ENCODE data around the gene RANBP2. TPM values are rescaled to one million over a fixed set of nuclear protein-coding genes. Genes with fewer than 3 reads are reported as not detected.
"Not testable (repeated sequence)": the region's sequence is repeated elsewhere in the genome, so short reads cannot be mapped to it uniquely, and the experiment has no call there.

Gene RANBP2
- total RNA-seq = 48.3 TPM
- long read RNA-seq, partial matches to known transcripts = 13 of 16 reads
- long read RNA-seq, other reads (novel, unspliced or antisense) = 3 of 16 reads

- ATAC-seq (peak; percentile 100), DNase-seq (peak; percentile 97)
- intact Hi-C loops (cut with micrococcal nuclease) = no loop called here
Measured at GRCh38 chr2:108719149-108720044, at the start of gene RANBP2. Gene RANBP2 (plus strand): TSS chr2:108719482. CDS start chr2:108719607, 125 bp downstream.

- ATAC-seq; DNase-seq; intact Hi-C loops (cut with micrococcal nuclease): not testable (repeated sequence)
Measured at GRCh38 chr2:108670282-108670681, 49.0 kb upstream of the RANBP2 start.

DNA sequence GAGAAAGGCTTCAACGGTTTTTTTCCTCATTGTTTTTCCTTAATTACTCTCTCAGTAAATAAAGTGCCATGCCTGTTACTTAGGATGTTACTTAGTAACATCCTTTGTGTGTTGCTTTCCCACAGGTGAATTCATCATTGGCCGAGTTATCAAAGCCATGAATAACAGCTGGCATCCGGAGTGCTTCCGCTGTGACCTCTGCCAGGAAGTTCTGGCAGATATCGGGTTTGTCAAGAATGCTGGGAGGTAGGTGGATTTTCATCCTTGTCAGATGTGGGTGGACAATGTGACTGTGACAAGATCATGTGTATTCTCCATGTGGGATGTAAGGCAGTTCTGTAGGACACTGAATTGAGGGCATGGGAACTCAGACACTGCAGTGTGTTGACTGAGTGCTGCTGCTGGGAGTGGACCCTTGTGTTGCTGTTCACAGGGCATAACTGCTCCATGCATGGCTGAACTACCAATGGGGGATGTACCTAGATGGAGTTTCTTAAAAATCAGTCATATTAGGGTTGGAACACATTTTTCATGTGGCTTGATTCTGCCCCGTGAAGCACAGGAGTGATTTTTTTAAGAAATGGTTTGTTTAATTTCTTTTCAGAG lies 47.0 kb upstream of the RANBP2 start:
- intact Hi-C loops (cut with micrococcal nuclease); ATAC-seq; DNase-seq: not testable (repeated sequence)

DNA sequence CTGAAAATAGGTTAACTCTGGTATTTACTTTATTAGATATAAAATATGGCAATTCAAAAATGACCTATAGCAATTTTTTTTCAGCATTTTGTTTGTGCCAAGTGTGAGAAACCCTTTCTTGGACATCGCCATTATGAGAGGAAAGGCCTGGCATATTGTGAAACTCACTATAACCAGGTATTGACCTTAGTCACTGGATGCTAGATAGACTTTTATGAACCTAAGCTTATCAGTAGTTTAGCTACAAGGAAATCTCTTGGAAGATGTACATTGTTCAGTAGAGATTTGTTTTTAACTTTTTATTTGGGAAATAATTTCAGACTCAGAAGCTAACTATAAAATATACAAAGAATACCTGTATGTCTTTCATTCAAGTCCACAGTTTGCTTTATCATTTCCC lies 42.8 kb upstream of the RANBP2 start:
- ATAC-seq; intact Hi-C loops (cut with micrococcal nuclease); DNase-seq: not testable (repeated sequence)

- ATAC-seq; intact Hi-C loops (cut with micrococcal nuclease); DNase-seq: not testable (repeated sequence)
Measured at GRCh38 chr2:108677239-108677744, 42.0 kb upstream of the RANBP2 start.

- ATAC-seq = peak; percentile 83
- intact Hi-C loops (cut with micrococcal nuclease); DNase-seq: not testable (repeated sequence)
Measured at GRCh38 chr2:108678198-108678651, 41.1 kb upstream of the RANBP2 start.

GRCh38 chr2:108680805-108681204 lies 38.5 kb upstream of the RANBP2 start:
- DNase-seq; intact Hi-C loops (cut with micrococcal nuclease): not testable (repeated sequence)
- peak; percentile 45 for ATAC-seq

DNA sequence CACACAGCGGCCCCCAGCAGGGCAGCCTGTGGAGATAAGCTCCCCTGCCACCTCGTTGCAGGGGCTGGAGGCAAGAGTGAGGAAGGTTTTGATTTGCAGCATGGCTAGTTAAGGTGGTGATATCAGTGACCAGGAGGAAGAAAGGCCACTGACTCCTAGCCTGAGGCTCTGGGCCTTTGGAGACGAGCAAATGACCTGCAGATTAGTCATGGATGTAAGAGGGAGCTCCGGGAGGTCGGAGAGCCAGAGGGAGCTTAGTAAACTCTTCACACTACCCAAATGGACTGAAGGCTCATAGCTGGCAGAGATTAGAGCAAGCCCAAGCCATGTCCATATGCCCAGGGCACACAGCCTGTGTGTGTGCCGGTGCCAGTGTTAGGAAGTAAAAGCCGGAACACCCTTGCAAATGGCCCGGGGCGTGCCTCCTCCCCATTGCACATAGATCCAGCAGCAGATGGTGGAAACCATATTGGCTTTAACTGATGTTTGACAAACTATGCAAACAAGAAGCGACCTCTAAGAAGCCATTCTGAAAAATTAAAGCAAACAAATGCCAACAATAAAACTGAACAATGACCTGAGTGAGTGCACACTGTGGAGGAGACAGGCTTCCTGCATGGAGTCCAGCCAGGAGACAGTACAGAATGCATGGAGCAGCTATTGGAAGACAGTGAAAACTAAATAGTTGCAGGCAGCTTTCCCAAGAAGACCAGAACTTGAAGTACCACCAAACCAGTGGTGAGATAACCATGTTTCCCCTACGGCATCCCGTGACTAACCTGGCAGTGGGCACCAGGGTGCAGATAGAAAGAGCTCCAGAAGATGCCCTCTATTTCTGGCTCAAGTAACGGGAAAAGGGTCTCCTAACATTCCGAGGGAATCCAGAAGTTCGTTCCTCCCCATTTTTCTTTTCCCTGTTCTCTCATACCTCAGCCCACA lies 30.2 kb upstream of the RANBP2 start:
- intact Hi-C loops (cut with micrococcal nuclease); DNase-seq: not testable (repeated sequence)
- peak; percentile 58 for ATAC-seq

DNA sequence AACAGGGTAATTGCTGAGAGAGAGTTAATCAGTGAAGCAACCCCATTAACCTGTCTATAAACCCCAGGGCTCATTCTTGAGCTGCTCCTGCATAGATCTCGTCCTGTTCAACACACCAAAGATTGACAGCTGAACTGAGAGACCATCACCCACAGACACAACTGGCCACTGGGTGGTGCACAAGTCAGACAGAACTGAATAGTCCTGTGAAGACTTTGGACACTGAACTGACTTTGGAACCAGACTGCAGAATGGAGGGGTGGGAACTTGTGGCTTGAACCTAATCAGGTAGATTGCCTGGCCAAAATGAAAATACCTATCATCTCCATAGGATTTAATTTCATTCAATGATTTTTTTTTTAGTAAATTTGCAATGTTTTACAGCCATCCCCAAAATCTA lies 29.3 kb upstream of the RANBP2 start:
- intact Hi-C loops (cut with micrococcal nuclease); DNase-seq: not testable (repeated sequence)
- ATAC-seq = peak; percentile 88

DNA sequence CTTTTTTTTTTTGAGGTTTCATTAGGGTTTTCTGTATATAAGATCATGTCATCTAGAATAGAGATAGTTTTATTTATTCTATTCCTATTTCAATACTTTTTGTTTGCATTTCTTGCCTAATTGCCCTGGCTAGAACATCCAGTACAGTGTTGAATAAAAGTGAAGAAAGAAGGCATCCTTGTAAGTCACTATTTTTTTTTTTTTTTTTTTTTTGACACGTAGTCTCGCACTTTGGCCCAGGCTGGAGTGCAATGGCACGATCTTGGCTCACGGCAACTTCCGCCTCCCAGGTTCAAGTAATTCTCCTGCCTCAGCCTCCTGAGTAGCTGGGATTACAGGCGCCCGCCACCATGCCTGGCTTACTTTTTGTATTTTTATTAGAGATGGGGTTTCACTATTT lies 27.8 kb upstream of the RANBP2 start:
- ATAC-seq (no peak), DNase-seq (no peak)
- intact Hi-C loops (cut with micrococcal nuclease) = no loop called here

- intact Hi-C loops (cut with micrococcal nuclease) = no loop called here
- DNase-seq = no peak
- ATAC-seq = peak; percentile 66
Measured at GRCh38 chr2:108701208-108701607, 18.1 kb upstream of the RANBP2 start.

GRCh38 chr2:108701806-108702205 lies 17.5 kb upstream of the RANBP2 start:
- intact Hi-C loops (cut with micrococcal nuclease) = no loop called here
- DNase-seq = no peak
- no peak for ATAC-seq

DNA sequence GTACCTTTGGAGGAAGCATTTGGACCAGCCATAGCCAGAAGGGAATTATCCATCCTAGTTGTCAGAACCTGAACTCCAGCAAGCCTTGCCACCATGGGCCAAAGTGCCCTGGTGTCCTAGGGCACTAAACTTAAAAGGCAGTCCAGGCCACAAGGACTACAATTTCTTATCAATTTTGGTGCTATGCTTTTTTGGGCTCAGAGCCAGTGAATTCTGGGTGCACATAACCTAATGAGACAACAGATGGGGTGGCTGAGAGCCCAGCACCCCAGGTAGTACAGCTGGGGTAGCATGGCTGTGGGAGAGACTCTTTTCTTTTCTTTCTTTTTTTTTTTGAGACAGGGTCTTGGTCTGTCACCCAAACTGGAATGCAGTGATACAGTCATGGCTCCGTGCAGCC lies 14.4 kb upstream of the RANBP2 start:
- no peak for DNase-seq
- ATAC-seq = no peak
- intact Hi-C loops (cut with micrococcal nuclease) = no loop called here

GRCh38 chr2:108707300-108707699 lies 12.0 kb upstream of the RANBP2 start:
- intact Hi-C loops (cut with micrococcal nuclease) = no loop called here
- no peak for DNase-seq
- no peak for ATAC-seq

GRCh38 chr2:108716971-108717370 lies 2.3 kb upstream of the RANBP2 start:
- intact Hi-C loops (cut with micrococcal nuclease); DNase-seq; ATAC-seq: not testable (repeated sequence)

DNA sequence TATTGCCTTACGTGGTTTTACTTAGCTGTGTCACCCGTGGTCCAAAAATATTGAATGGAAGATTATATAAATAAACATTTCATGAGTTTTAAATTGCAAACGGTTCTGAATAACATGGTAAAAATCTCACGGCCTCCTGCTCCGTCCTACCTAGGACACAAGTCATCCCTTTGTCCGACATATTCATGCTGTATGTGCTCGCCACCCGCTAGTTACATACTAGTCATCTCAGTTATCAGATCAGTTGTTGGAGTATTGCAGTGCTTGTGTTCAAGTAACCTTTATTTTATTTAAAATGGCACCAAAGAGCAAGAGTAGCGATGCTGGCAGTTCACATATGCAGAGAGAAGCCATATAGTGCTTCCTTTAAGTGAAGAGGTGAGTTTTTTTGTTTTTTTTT lies 6.8 kb downstream of the RANBP2 start:
- DNase-seq; ATAC-seq; intact Hi-C loops (cut with micrococcal nuclease): not testable (repeated sequence)

DNA sequence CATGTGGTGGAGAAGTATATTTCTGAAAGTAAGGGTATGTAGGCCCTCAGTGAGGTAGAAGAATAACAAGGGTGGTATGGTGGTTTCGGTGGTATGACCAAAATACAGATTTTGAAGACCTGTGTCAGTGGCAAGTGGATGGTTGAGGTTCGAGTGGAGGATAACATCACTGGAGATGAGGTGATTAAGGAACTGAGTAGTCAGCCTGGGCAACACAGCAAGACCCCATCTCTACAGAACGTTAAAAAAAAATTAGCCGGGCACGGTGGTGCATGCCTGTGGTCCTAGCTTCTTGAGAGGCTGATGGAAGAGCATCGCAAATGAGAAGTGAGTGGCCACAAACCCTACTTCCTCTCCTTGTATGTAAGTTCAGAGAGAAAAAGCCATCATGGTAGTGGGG lies 15.4 kb downstream of the RANBP2 start:
- DNase-seq; intact Hi-C loops (cut with micrococcal nuclease): not testable (repeated sequence)

DNA sequence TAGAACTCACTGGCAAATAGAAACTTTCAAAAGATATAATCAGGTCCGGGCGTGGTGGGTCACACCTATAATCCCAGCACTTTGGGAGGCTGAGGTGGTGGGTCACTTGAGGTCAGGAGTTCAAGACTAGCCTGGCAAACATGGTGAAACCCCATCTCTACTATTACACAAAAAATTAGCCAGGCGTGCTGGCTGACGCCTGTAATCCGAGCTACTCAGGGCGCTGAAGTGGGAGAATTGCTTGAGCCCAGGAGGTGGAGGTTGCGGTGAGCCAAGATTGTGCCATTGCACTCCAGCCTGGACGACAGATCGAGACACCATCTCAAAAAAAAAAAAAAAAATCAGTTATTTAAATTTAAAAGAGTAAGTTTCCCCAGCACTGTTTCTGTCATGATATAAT lies 38.7 kb downstream of the RANBP2 start:
- ATAC-seq; intact Hi-C loops (cut with micrococcal nuclease); DNase-seq: not testable (repeated sequence)

More for the DNA sequence above, 15.4 kb downstream of the RANBP2 start:
- not testable (repeated sequence) for ATAC-seq

- intact Hi-C loops (cut with micrococcal nuclease); ATAC-seq; DNase-seq: not testable (repeated sequence)
Measured at GRCh38 chr2:108762618-108763017, 43.3 kb downstream of the RANBP2 start.
